HG02884 (cell line): ENCODE results near the gene HINT3.
"Not testable (repeated sequence)": the region's sequence is repeated elsewhere in the genome, so short reads cannot be mapped to it uniquely, and the experiment has no call there.

Experiments used
- ATAC-seq: cut with Tn5 transposase; IDR thresholded peaks from one replicate; pipeline ENCODE4 v1.9.1; 2021; ENCODE audit warnings: mild to moderate bottlenecking, moderate library complexity; ENCODE audit not compliant: unreplicated experiment

Gene HINT3

GRCh38 chr6:125939791-125940190 is 16.8 kb upstream of the HINT3 start:
- no peak for ATAC-seq

GRCh38 chr6:125940247-125941041 is 16.1 kb upstream of the HINT3 start:
- ATAC-seq = no peak

GRCh38 chr6:125942672-125943527 is 13.7 kb upstream of the HINT3 start:
- ATAC-seq = no peak

GRCh38 chr6:125943528-125944433 is 12.8 kb upstream of the HINT3 start:
- ATAC-seq = no peak

GRCh38 chr6:125944434-125944816 is 12.1 kb upstream of the HINT3 start:
- ATAC-seq = no peak

- no peak for ATAC-seq
These were observed 11.7 kb upstream of the HINT3 start for GRCh38 chr6:125944896-125945295.

- no peak for ATAC-seq
These were observed 11.0 kb upstream of the HINT3 start for GRCh38 chr6:125945378-125946141.

GRCh38 chr6:125947615-125948014 is 9.0 kb upstream of the HINT3 start:
- ATAC-seq = no peak

- ATAC-seq = no peak
These were observed 8.1 kb upstream of the HINT3 start for GRCh38 chr6:125948455-125948854.

GRCh38 chr6:125949069-125949468 is 7.5 kb upstream of the HINT3 start:
- ATAC-seq = no peak

GRCh38 chr6:125950293-125950692 is 6.3 kb upstream of the HINT3 start:
- no peak for ATAC-seq

- not testable (repeated sequence) for ATAC-seq
These were observed 5.9 kb upstream of the HINT3 start for GRCh38 chr6:125950716-125951115.

GRCh38 chr6:125951323-125951722 is 5.2 kb upstream of the HINT3 start:
- ATAC-seq = no peak

GRCh38 chr6:125952764-125953501 is 3.6 kb upstream of the HINT3 start:
- no peak for ATAC-seq

- ATAC-seq = no peak
These were observed 3.1 kb upstream of the HINT3 start for GRCh38 chr6:125953502-125953875.

- no peak for ATAC-seq
These were observed 1.7 kb upstream of the HINT3 start for GRCh38 chr6:125954735-125955339.

- ATAC-seq = no peak
These were observed 597 bp upstream of the HINT3 start for GRCh38 chr6:125955973-125956372.

GRCh38 chr6:125957391-125957693 is 772 bp downstream of the HINT3 start:
- ATAC-seq = no peak

GRCh38 chr6:125957845-125958244 is 1.3 kb downstream of the HINT3 start:
- ATAC-seq = no peak
